Inflammatory macrophage (primary cell): ENCODE results near the gene KIAA2012.

Experiments
- DNase-seq, 2 donors: peaks; one replicate each; pipeline ENCODE4 v3.0.0-alpha.2; 2020 to 2022

KIAA2012 gene

GRCh38 chr2:202043475-202043874 is 29.6 kb upstream of the KIAA2012 start:
- DNase-seq = peak; percentile 33 to 54

DNA sequence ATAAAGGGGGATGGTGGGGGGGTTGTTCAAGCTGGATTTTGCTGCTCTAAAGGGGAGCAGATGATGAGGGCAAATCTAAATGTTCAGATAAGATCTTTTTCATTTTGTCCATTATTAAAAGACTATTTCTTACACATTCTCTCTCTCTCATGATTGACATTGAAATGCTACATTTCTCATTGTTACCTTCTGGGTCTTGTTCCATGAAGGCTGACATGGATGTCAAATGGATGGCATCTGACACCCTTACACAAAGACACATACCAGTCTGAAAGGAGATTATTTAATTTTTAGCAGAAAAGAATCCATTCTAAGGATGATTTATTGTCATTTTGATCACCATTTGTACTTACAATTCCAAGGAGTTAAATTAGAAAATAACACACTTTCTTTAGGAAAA is 28.3 kb upstream of the KIAA2012 start:
- DNase-seq = no peak

DNA sequence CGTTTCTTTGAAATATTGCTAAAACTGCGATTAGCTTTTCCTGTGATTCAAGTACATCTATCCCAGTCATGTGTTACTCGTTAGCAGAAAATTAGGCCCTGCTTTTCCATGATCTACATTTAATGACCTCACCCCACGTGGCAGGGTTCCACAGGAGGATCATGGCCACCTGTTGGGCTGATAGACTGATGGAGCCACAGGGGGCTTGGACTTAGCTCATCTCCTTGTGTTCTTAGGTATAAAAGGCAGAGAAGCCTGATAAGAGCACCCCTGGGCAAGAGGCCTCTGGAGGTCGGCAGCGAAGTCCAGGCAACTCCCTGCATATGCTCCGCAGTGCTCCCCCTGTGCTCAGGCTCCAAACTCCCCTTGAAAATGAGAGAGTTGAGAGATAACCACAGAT is 26.5 kb upstream of the KIAA2012 start:
- DNase-seq = no peak

GRCh38 chr2:202049092-202049728 is 23.8 kb upstream of the KIAA2012 start:
- no peak for DNase-seq

- DNase-seq = no peak
Measured at GRCh38 chr2:202049840-202050239, 23.2 kb upstream of the KIAA2012 start.

GRCh38 chr2:202050652-202051051 is 22.4 kb upstream of the KIAA2012 start:
- no peak for DNase-seq

DNA sequence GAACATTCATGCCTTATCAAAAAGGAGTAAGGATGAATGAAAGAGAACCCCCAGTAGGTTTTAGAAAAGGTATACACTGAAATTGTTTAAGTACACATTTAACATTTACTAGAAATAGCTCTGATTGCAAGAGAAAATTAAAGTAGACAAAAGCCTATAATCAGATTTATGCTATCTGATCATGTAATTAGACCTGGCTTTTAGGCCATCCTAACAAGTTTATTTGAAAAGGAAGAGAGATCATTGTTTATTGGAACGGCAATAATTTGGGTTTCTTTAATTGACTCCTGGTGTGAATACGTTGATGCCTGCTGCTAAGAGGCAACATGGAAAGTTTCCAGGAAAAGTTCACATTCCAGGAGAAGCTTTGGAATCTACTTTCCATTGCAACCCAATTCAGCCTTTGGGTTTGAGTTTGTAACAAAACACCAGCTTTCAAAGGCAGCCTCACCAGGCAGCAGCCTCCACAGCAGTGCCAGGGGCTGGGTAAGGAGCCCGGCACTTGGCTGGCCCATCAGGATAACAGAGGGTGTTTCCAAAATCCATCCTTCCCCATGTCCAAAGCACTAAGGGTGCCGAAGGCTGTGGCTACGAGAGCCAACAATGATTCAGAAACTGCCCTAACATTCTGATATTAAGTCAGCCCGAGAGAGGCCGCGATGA is 21.4 kb upstream of the KIAA2012 start:
- no peak for DNase-seq

DNA sequence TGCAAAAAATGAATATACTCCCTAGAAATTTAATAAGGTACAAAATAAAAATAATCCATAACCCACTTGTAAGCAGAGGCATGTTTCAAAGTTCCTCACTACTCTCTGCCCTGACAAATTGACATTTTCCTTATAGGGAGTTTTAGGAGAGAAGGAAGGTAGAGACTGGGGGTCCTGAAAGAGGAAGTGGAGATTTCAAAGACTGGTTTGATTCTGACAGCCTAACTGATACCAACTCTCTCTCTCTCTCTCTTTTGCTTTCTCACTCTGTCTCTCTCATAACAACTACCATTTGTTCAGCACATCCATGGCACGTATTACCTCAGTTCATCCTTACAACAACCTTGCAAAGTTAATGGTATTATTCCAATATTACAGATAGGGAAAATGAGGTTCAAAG is 20.8 kb upstream of the KIAA2012 start:
- DNase-seq = no peak

DNA sequence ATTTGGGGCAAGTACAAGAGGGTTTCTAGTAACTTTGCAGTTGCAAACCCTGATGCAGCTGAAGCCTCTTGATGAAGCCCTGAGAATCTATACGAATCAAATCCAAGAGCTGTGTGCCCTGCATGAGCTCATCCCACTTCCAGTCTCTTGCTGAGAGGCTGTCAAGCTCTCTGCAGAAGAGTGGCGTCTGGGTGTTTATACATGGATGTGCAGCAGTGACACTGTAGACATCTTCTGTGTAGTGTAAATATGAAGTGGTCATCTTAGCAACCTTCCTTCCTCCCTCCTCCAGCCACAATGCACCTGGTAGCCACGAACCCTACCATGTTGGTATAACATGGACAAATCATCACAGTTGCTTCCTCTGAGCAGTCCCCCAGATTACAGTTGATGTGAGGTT is 18.4 kb upstream of the KIAA2012 start:
- no peak for DNase-seq

DNA sequence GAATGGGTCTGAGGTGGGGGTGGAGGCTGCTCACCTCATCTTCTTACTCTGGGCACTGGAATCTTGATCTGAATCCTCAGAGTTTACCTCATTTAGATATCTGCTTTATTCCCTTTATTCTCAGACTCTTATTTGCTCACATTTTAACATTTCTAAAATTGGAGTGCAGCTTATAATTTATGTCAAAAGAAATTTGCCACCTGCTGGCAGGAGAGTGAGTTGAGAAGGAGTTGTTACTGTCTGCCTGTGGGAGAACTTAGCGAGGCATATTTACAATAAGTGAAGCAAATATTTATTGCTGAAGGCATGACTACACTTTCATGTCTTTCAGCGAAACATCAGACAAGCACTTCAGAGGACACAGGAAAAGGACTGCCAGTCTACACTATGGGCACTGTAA is 16.4 kb upstream of the KIAA2012 start:
- DNase-seq = no peak

- no peak for DNase-seq
Measured at GRCh38 chr2:202060218-202060617, 12.8 kb upstream of the KIAA2012 start.

GRCh38 chr2:202061695-202062094 is 11.4 kb upstream of the KIAA2012 start:
- DNase-seq = no peak

- peak; percentile 32 to 73 for DNase-seq
Measured at GRCh38 chr2:202064171-202064880, 8.7 kb upstream of the KIAA2012 start.

DNA sequence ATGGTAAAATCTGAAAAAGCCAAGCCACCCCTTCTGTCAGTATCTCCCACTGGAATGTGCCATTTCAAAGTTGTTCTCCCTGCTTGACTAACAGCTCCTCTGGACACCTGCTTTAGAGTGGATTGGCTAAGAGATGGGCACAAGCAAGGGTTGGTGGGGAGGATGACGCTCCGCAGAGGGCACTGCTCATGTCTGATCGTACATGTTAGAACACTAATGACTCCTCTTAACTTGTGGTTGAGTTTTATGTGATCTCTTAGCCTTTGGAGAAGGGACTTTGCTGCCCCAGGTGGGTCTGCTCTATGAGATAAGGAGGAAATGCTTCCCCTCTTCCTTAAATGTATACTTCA is 8.2 kb upstream of the KIAA2012 start:
- no peak for DNase-seq

DNA sequence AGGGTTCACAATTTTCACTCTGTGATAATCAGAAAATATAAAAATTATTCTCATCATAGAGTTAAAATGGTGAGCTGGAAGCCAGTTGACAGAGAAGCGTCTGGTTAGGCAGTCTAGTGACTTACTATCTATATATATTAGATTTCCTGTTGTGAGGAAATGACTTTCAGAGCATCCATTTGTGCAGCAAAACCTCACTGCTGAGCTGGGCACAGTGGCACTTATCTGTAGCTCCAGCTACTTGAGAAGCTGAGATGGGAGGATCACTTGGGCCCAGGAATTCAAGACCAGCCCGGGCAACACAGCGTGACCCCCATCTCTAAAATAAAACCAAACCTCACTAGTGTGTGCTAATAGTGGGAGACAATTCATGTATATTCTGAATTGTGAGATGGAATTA is 7.2 kb upstream of the KIAA2012 start:
- DNase-seq = no peak

- DNase-seq = no peak
Measured at GRCh38 chr2:202066875-202067274, 6.2 kb upstream of the KIAA2012 start.

DNA sequence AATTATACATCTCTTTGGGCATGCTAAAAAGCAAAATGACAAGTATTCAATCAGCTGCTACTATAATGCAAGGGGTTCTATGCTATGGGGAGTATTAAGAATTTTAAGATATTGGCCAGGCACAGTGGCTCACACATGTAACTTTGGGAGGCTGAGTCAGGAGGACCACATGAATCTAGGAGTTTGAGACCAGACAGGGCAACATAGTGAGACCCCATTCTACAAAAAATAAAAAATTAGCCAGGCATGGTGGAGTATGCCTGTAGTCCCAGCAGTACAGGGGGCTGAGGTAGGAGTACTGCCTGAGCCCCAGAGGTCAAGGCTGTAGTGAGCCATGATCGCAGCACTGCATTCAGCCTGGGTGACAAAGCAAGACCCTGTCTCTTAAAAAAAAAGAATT is 5.5 kb upstream of the KIAA2012 start:
- no peak for DNase-seq

GRCh38 chr2:202069170-202070067 is 3.6 kb upstream of the KIAA2012 start:
- DNase-seq = peak in 1 of 2 donors; percentile 8

DNA sequence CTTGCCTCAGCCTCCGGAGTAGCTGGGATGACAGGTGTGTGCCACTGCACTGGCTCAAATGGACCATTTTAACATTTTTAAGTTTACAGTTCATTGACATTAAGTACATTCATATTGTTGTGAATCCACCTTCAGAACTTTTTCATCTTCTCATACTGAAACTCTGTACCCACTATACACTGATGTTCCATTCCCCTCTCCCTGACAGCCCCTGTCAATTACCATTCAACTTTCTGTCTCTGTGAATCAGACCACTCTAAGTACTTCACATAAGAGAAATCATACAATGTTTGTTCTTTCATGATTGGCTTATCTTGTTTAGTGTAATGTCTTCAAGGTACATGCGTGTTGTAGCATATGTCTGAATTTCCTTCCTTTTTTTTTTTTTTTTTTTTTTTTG is 1.9 kb upstream of the KIAA2012 start:
- DNase-seq = no peak

- peak in 1 of 2 donors; percentile 24 for DNase-seq
Measured at GRCh38 chr2:202072226-202072625, 829 bp upstream of the KIAA2012 start.

DNA sequence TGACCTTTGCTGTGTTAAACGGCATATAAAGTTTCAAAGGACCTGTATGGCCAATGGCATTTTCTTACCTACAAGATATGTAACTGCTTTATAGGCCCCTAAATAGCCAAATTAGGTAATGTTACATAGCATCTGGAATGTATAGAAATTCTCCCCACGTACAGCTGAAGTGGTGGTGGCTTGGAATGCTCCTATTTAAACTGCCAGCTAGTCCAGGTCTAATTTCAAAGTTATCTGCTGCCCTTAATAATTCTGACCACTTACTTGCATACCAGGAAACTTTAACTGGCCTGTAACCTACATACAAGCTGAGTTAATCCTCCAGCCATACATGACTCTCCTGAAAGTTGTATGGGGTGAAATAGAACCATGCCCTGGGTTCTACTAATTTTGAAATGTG is 1.3 kb downstream of the KIAA2012 start:
- no peak for DNase-seq

GRCh38 chr2:202079310-202079709 is 6.3 kb downstream of the KIAA2012 start:
- DNase-seq = no peak

DNA sequence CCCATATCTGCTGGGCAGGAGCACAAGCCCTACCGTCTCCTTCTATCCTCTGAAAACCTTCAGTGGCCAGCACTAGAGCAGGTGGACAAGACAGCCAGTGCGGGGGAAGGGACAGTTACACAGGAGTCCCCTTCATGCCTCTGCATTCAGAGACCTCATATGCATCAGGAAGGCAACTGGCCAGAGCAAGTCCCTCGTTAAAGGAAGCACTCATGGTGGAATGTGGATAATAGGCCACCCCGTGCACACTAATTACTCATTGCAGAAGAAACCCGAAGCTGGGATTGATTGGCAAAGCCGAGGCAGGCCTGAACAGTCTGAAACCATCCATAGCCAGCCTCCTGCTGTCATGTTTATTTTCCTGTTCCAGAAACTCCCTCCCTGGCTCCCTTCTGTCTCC is 11.2 kb downstream of the KIAA2012 start:
- no peak for DNase-seq
